Hepatocyte (in vitro differentiated cells): ENCODE data around the gene GRIK4. TPM values are rescaled to one million over a fixed set of nuclear protein-coding genes. Genes with fewer than 3 reads are reported as not detected.

Experiments used
- DNase-seq: peaks from one replicate; pipeline ENCODE4 v3.0.0-alpha.2; 2016; ENCODE audit warnings: low spot score
- H2AFZ ChIP-seq: fragments of 200-600 bp; sonication (generic); 2 replicates; pipeline ENCODE4 v1.6.0; 2016; ENCODE audit warnings: antibody characterized with exemption, mild to moderate bottlenecking
- H3K27ac ChIP-seq: fragments of 200-600 bp; sonication (generic); 2 replicates; pipeline ENCODE4 v1.5.1; 2016; ENCODE audit warnings: mild to moderate bottlenecking
- H3K27me3 ChIP-seq: fragments of 200-600 bp; sonication (generic); 2 replicates; pipeline ENCODE4 v1.6.1; 2016
- H3K36me3 ChIP-seq: fragments of 200-600 bp; sonication (generic); replicated peaks from 2 replicates; pipeline ENCODE4 v1.5.1; 2016; ENCODE audit warnings: low read depth; ENCODE audit not compliant: insufficient read depth
- H3K4me1 ChIP-seq: fragments of 200-600 bp; sonication (generic); 2 replicates; pipeline ENCODE4 v1.5.1; 2016; ENCODE audit warnings: mild to moderate bottlenecking, moderate library complexity; ENCODE audit not compliant: insufficient read depth
- H3K4me2 ChIP-seq: fragments of 200-600 bp; sonication (generic); 2 replicates; pipeline ENCODE4 v1.6.0; 2016
- H3K4me3 ChIP-seq: fragments of 200-600 bp; sonication (generic); 2 replicates; pipeline ENCODE4 v1.5.1; 2016; ENCODE audit warnings: mild to moderate bottlenecking
- H3K79me2 ChIP-seq: fragments of 200-600 bp; sonication (generic); 2 replicates; pipeline ENCODE4 v1.6.0; 2017; ENCODE audit warnings: mild to moderate bottlenecking
- H3K9me2 ChIP-seq: fragments of 200-600 bp; sonication (generic); replicated peaks from 2 replicates; pipeline ENCODE4 v1.6.0; 2017; ENCODE audit warnings: mild to moderate bottlenecking; ENCODE audit not compliant: insufficient read depth
- H3K9me3 ChIP-seq: fragments of 200-600 bp; sonication (generic); 2 replicates; pipeline ENCODE4 v1.5.1; 2016; ENCODE audit warnings: low read depth, mild to moderate bottlenecking
- H4K20me1 ChIP-seq: fragments of 200-600 bp; sonication (generic); 2 replicates; pipeline ENCODE4 v1.6.0; 2016; ENCODE audit warnings: mild to moderate bottlenecking; ENCODE audit not compliant: insufficient read depth, poor library complexity, severe bottlenecking
- CTCF ChIP-seq: fragments of 200-600 bp; sonication (generic); IDR thresholded peaks from 2 replicates; pipeline ENCODE4 v1.5.1; 2016; ENCODE audit warnings: antibody characterized with exemption, mild to moderate bottlenecking; ENCODE audit not compliant: poor library complexity
- EZH2 ChIP-seq: fragments of 200-600 bp; sonication (generic); IDR thresholded peaks from 2 replicates; pipeline ENCODE4 v1.6.1; 2016; ENCODE audit warnings: antibody characterized with exemption, mild to moderate bottlenecking, borderline replicate concordance
- EZH2phosphoT487 ChIP-seq: fragments of 200-600 bp; sonication (generic); IDR thresholded peaks from one replicate; pipeline ENCODE4 v1.6.1; 2018; ENCODE audit warnings: antibody characterized with exemption, mild to moderate bottlenecking, low read depth, moderate library complexity; ENCODE audit not compliant: unreplicated experiment, severe bottlenecking
- WGBS: methylation state at CpG from one replicate; pipeline ENCODE4 v1.1.6; 2016; ENCODE audit warnings: low lambda C conversion rate; ENCODE audit errors: missing lambda C conversion rate; 5-methylcytosine and 5-hydroxymethylcytosine counted together
- polyA plus RNA-seq: library from polyadenylated mRNA; unstranded; fragments of >200 nt; fragmentation: Nextera tagmentation; extraction: Ambion mirVana; gene quantifications from 2 replicates; pipeline ENCODE4 v1.2.1, GENCODE V29; 2016
- total RNA-seq: library from RNA; depleted of rRNA; stranded (reverse); fragments of >200 nt; gene quantifications from 2 replicates; pipeline ENCODE4 v1.2.3, GENCODE V29; 2014

The GRIK4 gene
- total and polyA plus RNA-seq, 2 experiments from 2014 or later = 1.5 to 2.3 TPM

DNA sequence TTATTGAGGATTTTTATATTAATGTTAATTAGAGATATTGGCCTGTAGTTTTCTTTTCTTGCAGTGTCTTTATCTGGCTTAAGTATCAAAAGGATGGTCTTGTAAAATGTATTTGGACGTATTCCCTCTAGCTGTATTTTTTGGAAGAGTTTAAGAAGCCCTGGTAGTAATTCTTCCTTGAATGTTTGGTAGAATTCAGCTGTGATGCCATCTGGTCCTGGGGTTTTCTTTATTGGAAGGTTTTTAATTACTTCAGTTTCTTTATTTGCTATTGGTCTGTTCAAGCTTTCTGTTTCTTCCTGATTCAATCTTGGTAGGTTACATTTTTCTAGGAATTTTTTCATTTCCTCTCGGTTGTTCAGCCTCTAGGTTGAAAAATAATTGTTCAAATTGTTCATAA is 257.4 kb downstream of the GRIK4 start:
- no peak overlapping the region for H3K4me2 ChIP-seq
- no peaks in the 10 kb centered on the region for H4K20me1 ChIP-seq
- no peak overlapping the region for H3K4me3 ChIP-seq
- TF ChIP-seq EZH2 = no peak
- TF ChIP-seq CTCF = no peak
- TF ChIP-seq EZH2phosphoT487 = no peak
- no peaks in the 10 kb centered on the region for H3K9me2 ChIP-seq
- WGBS = 81% methylated on average over 2 of the region's 2 CpGs
- H3K4me1 ChIP-seq = no peaks in the 10 kb centered on the region
- no peak overlapping the region for H3K27ac ChIP-seq
- no peak overlapping the region for H2AFZ ChIP-seq
- no peaks in the 10 kb centered on the region for H3K36me3 ChIP-seq
- no peaks in the 10 kb centered on the region for H3K79me2 ChIP-seq
- H3K27me3 ChIP-seq = no peaks in the 10 kb centered on the region
- H3K9me3 ChIP-seq = no peaks in the 10 kb centered on the region
- no peak for DNase-seq

DNA sequence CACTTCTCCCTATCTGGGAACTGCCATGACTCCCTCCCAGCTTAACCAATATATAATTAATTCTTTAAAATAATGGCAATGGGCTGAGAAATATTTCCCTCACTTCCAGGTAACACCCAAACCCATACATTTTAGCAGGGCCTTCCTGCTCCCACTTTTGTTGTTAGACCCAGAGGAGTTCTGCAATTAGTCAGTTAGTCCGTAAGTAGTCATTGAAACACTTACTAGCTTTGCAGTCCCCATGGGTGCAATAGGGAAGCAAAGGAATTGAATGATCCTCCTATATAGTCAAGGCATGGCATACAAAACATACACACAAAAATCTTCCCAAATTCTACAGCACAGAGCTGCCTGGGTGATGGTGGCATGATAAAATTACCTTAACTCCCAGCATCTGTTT is 258.4 kb downstream of the GRIK4 start:
- H4K20me1 ChIP-seq = no peaks in the 10 kb centered on the region
- H3K4me3 ChIP-seq = no peak overlapping the region
- H3K4me1 ChIP-seq = no peaks in the 10 kb centered on the region
- H3K36me3 ChIP-seq = no peaks in the 10 kb centered on the region
- DNase-seq = no peak
- H3K9me3 ChIP-seq = no peaks in the 10 kb centered on the region
- no peaks in the 10 kb centered on the region for H3K79me2 ChIP-seq
- WGBS = 92% methylated on average over 1 of the region's 1 CpG
- H2AFZ ChIP-seq = no peak overlapping the region
- no peaks in the 10 kb centered on the region for H3K9me2 ChIP-seq
- H3K27me3 ChIP-seq = no peaks in the 10 kb centered on the region
- H3K27ac ChIP-seq = no peak overlapping the region
- TF ChIP-seq EZH2 (no peak), CTCF (no peak), EZH2phosphoT487 (no peak)
- H3K4me2 ChIP-seq = no peak overlapping the region

- no peak for TF ChIP-seq CTCF
- no peak for TF ChIP-seq EZH2phosphoT487
- TF ChIP-seq EZH2 = no peak
- no peaks in the 10 kb centered on the region for H3K4me1 ChIP-seq
- no peaks in the 10 kb centered on the region for H3K27me3 ChIP-seq
- no peaks in the 10 kb centered on the region for H3K79me2 ChIP-seq
- no peak overlapping the region for H2AFZ ChIP-seq
- no peaks in the 10 kb centered on the region for H4K20me1 ChIP-seq
- no peaks in the 10 kb centered on the region for H3K9me2 ChIP-seq
- H3K27ac ChIP-seq = no peak overlapping the region
- no peaks in the 10 kb centered on the region for H3K9me3 ChIP-seq
- H3K36me3 ChIP-seq = no peaks in the 10 kb centered on the region
- no peak overlapping the region for H3K4me2 ChIP-seq
- no peak overlapping the region for H3K4me3 ChIP-seq
- no peak for DNase-seq
Measured at GRCh38 chr11:120771551-120772060, 260.1 kb downstream of the GRIK4 start.

GRCh38 chr11:120773501-120774031 is 262.0 kb downstream of the GRIK4 start:
- Histone ChIP-seq H3K27ac (no peak overlapping the region), H3K79me2 (no peaks in the 10 kb centered on the region), H2AFZ (no peak overlapping the region), H3K27me3 (no peaks in the 10 kb centered on the region), H4K20me1 (no peaks in the 10 kb centered on the region), H3K9me2 (no peaks in the 10 kb centered on the region), H3K4me1 (no peaks in the 10 kb centered on the region), H3K4me3 (no peak overlapping the region), H3K4me2 (no peak overlapping the region), H3K36me3 (no peaks in the 10 kb centered on the region), H3K9me3 (no peaks in the 10 kb centered on the region)
- DNase-seq = peak; percentile 28
- TF ChIP-seq CTCF = no peak
- TF ChIP-seq EZH2 = no peak
- no peak for TF ChIP-seq EZH2phosphoT487
- 86% methylated on average over 5 of the region's 5 CpGs for WGBS
